GM12865 (cell line): Measurements from ENCODE around the gene ADGRE2.

Experiments
- DNase-seq: peaks from one replicate; pipeline ENCODE4 v3.0.0; 2010; ENCODE audit warnings: low read depth
- H3K4me3 ChIP-seq: 2 replicates; pipeline ENCODE4 v1.5.1; 2011; ENCODE audit warnings: mild to moderate bottlenecking, low read depth, low read length, control low read depth
- CTCF ChIP-seq: IDR thresholded peaks from 2 replicates; pipeline ENCODE4 v1.5.1; 2011; ENCODE audit warnings: low read length, control low read depth, low read depth, inconsistent platforms; ENCODE audit not compliant: insufficient read depth; ENCODE audit errors: missing control alignments

ADGRE2 gene

DNA sequence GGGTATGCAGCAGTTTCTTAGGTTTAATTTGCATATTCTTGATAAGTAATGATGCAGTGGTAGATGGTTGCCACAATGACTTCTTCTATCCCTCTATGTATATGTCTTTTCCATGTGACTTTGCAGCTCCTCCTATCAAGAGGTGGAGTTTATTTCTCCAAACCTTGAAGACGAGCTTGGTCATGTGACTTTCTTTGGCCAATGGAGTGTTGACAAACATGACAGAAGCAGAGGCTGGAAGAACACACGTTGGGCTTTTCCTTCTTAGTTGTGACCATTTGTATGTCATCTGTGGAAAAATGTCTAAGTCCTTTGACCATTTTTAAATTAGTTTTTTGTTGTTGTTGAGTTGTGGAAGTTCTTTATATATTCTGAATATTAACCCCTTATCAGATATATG is 56.2 kb downstream of the ADGRE2 start:
- H3K4me3 ChIP-seq, result no peak overlapping the region
- DNase-seq, result no peak
- TF ChIP-seq CTCF, result no peak

DNA sequence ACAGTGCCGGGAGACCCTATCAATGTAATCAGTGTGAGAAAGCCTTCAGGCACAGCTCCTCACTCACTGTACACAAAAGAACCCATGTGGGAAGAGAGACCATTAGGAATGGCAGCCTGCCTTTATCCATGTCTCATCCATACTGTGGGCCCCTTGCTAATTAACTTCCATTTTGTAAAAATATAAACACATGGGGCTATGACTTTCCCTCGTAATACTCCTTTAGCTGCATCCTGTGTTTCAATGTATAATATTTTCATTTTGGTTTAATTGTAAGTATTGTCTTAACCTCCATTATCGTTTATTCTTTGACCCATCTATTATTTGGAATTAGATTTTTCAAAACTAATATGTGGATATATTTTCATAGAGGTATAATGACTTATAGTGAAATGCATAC is 59.2 kb downstream of the ADGRE2 start:
- no peak overlapping the region for H3K4me3 ChIP-seq
- TF ChIP-seq CTCF, result no peak
- no peak for DNase-seq

DNA sequence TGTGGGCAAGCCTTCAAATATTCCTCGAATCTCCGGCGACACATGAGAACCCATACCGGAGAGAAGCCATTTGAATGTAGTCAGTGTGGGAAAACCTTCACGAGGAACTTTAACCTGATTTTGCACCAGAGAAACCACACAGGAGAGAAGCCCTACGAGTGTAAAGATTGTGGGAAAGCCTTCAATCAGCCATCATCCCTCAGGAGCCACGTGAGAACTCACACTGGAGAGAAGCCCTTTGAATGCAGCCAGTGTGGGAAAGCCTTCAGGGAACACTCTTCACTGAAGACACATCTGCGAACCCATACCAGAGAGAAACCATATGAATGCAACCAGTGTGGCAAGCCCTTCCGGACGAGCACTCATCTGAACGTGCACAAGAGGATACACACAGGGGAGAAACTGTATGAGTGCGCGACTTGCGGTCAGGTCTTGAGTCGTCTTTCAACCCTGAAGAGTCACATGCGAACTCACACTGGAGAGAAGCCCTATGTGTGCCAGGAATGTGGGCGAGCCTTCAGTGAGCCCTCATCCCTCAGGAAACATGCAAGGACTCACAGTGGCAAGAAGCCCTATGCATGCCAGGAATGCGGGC is 59.7 kb downstream of the ADGRE2 start:
- DNase-seq, result no peak
- H3K4me3 ChIP-seq, result no peak overlapping the region
- no peak for TF ChIP-seq CTCF

GRCh38 chr19:14715841-14716240 is 62.5 kb downstream of the ADGRE2 start:
- TF ChIP-seq CTCF, result no peak
- no peak overlapping the region for H3K4me3 ChIP-seq
- no peak for DNase-seq

GRCh38 chr19:14704450-14704849 is 73.9 kb downstream of the ADGRE2 start:
- no peak overlapping the region for H3K4me3 ChIP-seq
- TF ChIP-seq CTCF, result no peak
- no peak for DNase-seq

GRCh38 chr19:14703833-14704232 is 74.5 kb downstream of the ADGRE2 start:
- DNase-seq, result no peak
- no peak overlapping the region for H3K4me3 ChIP-seq
- TF ChIP-seq CTCF, result no peak

DNA sequence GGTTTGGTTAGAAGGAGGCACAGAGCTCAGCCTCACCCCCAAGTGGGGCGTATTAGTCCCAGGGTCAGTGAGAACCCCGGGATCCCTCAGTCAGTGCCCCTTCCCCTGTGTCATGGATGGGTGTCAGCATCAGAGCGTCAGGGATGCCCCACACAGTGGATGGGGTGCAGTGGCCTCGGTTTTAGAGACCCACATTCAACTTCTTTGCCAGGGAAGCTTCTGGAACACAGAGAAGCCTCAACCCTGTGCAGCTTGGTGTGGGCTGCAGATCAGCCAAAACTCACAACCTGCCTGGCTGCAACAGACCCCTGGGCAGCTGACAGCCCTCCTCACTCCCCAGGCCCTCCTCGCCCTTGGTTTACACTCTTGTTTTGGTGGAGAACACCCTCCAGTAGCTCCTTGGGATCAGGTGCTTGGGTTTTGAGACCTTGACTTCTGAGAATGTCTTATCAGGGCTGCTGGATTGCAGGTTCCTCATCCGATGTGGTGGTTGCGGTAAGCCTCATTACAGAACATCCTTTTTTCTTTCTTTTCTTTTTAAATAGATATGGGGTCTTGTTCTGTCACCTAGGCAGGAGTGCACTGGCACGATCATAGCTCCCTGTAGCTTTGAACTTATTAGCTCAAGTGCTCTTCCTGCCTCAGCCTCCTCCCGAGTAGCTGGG is 77.5 kb downstream of the ADGRE2 start:
- no peak for DNase-seq
- no peak for TF ChIP-seq CTCF

More for the DNA sequence above, 77.5 kb downstream of the ADGRE2 start:
- H3K4me3 ChIP-seq, result no peak overlapping the region
